HEK293 (cell line): ENCODE data around the gene SCAF1.

Experiments used
- CTCF ChIP-seq: fragments of 450-650 bp; formaldehyde crosslinking; IDR thresholded peaks from 2 replicates; pipeline ENCODE4 v1.5.1; 2016; ENCODE audit warnings: missing biosample characterization, missing genetic modification characterization
- KLF1 ChIP-seq: fragments of 450-650 bp; formaldehyde crosslinking; IDR thresholded peaks from 2 replicates; pipeline ENCODE4 v1.5.1; 2016; ENCODE audit warnings: missing biosample characterization, missing genetic modification characterization
- KLF17 ChIP-seq: fragments of 450-650 bp; formaldehyde crosslinking; IDR thresholded peaks from 2 replicates; pipeline ENCODE4 v1.5.1; 2016; ENCODE audit warnings: missing biosample characterization, missing genetic modification characterization
- SCRT2 ChIP-seq: fragments of 450-650 bp; formaldehyde crosslinking; IDR thresholded peaks from 2 replicates; pipeline ENCODE4 v1.5.1; 2016; ENCODE audit warnings: missing biosample characterization, missing genetic modification characterization
- TCF7L2 ChIP-seq: IDR thresholded peaks from 2 replicates; pipeline ENCODE4 v1.6.1; 2011; ENCODE audit warnings: low read depth, mild to moderate bottlenecking, inconsistent platforms, low read length, moderate library complexity, borderline replicate concordance
- ZBTB44 ChIP-seq: fragments of 450-650 bp; IDR thresholded peaks from 2 replicates; pipeline ENCODE4 v1.5.1; 2018; ENCODE audit warnings: missing biosample characterization, mild to moderate bottlenecking, missing genetic modification characterization
- ZNF223 ChIP-seq: fragments of 450-650 bp; formaldehyde crosslinking; IDR thresholded peaks from 2 replicates; pipeline ENCODE4 v1.5.1; 2016; ENCODE audit warnings: missing biosample characterization, missing genetic modification characterization
- ZNF350 ChIP-seq: fragments of 450-650 bp; formaldehyde crosslinking; IDR thresholded peaks from 2 replicates; pipeline ENCODE4 v1.5.0; 2017; ENCODE audit warnings: missing biosample characterization, mild to moderate bottlenecking, missing genetic modification characterization
- ZNF473 ChIP-seq: fragments of 450-650 bp; formaldehyde crosslinking; IDR thresholded peaks from 2 replicates; pipeline ENCODE4 v1.5.1; 2017; ENCODE audit warnings: missing biosample characterization, missing genetic modification characterization
- ZNF529 ChIP-seq: fragments of 450-650 bp; formaldehyde crosslinking; IDR thresholded peaks from 2 replicates; pipeline ENCODE4 v1.5.1; 2017; ENCODE audit warnings: missing genetic modification characterization, missing biosample characterization; ENCODE audit not compliant: insufficient replicate concordance
- TF ChIP-seq, protein P1 (sequence below): fragments of 450-650 bp; formaldehyde crosslinking; IDR thresholded peaks from 2 replicates; pipeline ENCODE4 v1.5.1; 2016; ENCODE audit warnings: missing biosample characterization, missing genetic modification characterization, borderline replicate concordance
- TF ChIP-seq, protein P2 (sequence below): fragments of 450-650 bp; formaldehyde crosslinking; IDR thresholded peaks from 2 replicates; pipeline ENCODE4 v1.5.1; 2016; ENCODE audit warnings: missing biosample characterization, missing genetic modification characterization, borderline replicate concordance

- no peak for TF ChIP-seq CTCF (tag by site-specific recombination)
- TF ChIP-seq TCF7L2: no peak
- no peak for TF ChIP-seq ZNF350
- no peak for TF ChIP-seq SCRT2 (tag by site-specific recombination)
- TF ChIP-seq, protein P1, sequence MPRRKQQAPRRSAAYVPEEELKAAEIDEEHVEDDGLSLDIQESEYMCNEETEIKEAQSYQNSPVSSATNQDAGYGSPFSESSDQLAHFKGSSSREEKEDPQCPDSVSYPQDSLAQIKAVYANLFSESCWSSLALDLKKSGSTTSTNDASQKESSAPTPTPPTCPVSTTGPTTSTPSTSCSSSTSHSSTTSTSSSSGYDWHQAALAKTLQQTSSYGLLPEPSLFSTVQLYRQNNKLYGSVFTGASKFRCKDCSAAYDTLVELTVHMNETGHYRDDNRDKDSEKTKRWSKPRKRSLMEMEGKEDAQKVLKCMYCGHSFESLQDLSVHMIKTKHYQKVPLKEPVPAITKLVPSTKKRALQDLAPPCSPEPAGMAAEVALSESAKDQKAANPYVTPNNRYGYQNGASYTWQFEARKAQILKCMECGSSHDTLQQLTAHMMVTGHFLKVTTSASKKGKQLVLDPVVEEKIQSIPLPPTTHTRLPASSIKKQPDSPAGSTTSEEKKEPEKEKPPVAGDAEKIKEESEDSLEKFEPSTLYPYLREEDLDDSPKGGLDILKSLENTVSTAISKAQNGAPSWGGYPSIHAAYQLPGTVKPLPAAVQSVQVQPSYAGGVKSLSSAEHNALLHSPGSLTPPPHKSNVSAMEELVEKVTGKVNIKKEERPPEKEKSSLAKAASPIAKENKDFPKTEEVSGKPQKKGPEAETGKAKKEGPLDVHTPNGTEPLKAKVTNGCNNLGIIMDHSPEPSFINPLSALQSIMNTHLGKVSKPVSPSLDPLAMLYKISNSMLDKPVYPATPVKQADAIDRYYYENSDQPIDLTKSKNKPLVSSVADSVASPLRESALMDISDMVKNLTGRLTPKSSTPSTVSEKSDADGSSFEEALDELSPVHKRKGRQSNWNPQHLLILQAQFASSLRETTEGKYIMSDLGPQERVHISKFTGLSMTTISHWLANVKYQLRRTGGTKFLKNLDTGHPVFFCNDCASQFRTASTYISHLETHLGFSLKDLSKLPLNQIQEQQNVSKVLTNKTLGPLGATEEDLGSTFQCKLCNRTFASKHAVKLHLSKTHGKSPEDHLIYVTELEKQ: no peak
- TF ChIP-seq ZNF529 (tag by site-specific recombination): no peak
- TF ChIP-seq, protein P2, sequence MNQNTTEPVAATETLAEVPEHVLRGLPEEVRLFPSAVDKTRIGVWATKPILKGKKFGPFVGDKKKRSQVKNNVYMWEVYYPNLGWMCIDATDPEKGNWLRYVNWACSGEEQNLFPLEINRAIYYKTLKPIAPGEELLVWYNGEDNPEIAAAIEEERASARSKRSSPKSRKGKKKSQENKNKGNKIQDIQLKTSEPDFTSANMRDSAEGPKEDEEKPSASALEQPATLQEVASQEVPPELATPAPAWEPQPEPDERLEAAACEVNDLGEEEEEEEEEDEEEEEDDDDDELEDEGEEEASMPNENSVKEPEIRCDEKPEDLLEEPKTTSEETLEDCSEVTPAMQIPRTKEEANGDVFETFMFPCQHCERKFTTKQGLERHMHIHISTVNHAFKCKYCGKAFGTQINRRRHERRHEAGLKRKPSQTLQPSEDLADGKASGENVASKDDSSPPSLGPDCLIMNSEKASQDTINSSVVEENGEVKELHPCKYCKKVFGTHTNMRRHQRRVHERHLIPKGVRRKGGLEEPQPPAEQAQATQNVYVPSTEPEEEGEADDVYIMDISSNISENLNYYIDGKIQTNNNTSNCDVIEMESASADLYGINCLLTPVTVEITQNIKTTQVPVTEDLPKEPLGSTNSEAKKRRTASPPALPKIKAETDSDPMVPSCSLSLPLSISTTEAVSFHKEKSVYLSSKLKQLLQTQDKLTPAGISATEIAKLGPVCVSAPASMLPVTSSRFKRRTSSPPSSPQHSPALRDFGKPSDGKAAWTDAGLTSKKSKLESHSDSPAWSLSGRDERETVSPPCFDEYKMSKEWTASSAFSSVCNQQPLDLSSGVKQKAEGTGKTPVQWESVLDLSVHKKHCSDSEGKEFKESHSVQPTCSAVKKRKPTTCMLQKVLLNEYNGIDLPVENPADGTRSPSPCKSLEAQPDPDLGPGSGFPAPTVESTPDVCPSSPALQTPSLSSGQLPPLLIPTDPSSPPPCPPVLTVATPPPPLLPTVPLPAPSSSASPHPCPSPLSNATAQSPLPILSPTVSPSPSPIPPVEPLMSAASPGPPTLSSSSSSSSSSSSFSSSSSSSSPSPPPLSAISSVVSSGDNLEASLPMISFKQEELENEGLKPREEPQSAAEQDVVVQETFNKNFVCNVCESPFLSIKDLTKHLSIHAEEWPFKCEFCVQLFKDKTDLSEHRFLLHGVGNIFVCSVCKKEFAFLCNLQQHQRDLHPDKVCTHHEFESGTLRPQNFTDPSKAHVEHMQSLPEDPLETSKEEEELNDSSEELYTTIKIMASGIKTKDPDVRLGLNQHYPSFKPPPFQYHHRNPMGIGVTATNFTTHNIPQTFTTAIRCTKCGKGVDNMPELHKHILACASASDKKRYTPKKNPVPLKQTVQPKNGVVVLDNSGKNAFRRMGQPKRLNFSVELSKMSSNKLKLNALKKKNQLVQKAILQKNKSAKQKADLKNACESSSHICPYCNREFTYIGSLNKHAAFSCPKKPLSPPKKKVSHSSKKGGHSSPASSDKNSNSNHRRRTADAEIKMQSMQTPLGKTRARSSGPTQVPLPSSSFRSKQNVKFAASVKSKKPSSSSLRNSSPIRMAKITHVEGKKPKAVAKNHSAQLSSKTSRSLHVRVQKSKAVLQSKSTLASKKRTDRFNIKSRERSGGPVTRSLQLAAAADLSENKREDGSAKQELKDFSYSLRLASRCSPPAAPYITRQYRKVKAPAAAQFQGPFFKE: no peak
- TF ChIP-seq ZNF223 (tag by site-specific recombination): no peak
- no peak for TF ChIP-seq ZBTB44 (tag by site-specific recombination)
- no peak for TF ChIP-seq ZNF473
- no peak for TF ChIP-seq KLF17
- TF ChIP-seq KLF1: no peak
These were observed 18.4 kb downstream of the SCAF1 start for GRCh38 chr19:49660338-49660961.
